GM12892 (cell line): ENCODE measurements around the gene CHST8.

Experiments used
- POLR2A ChIP-seq: IDR thresholded peaks from 2 replicates; pipeline ENCODE4 v1.6.1; 2011; ENCODE audit warnings: low read depth, low read length, control low read depth
- POLR2AphosphoS5 ChIP-seq: IDR thresholded peaks from 2 replicates; pipeline ENCODE4 v1.6.1; 2011; ENCODE audit warnings: low read depth, low read length, control low read depth
- TAF1 ChIP-seq: IDR thresholded peaks from 2 replicates; pipeline ENCODE4 v1.6.1; 2011; ENCODE audit warnings: low read depth, mild to moderate bottlenecking, control low read depth, low read length, borderline replicate concordance

- no peak for TF ChIP-seq POLR2A
- no peak for TF ChIP-seq POLR2AphosphoS5
- TF ChIP-seq TAF1 = no peak
These were observed 189.5 kb downstream of the CHST8 start for GRCh38 chr19:33811246-33811645.
